GM18951 (cell line): ENCODE results near the gene F10.

Experiments
- POLR2A ChIP-seq: IDR thresholded peaks from 4 replicates; pipeline ENCODE4 v1.6.1; 2011; ENCODE audit warnings: mild to moderate bottlenecking; ENCODE audit not compliant: insufficient read length, insufficient read depth; ENCODE audit errors: extremely low read depth
- in situ Hi-C: fragments of 300-500 bp; cut with MboI; formaldehyde crosslinking; loops from one replicate; pipeline ENCODE4 v1.12.0; 2022; ENCODE audit warnings: low sequenced_read_pairs, mixed read lengths, inconsistent platforms; ENCODE audit not compliant: unreplicated experiment

The F10 gene

DNA sequence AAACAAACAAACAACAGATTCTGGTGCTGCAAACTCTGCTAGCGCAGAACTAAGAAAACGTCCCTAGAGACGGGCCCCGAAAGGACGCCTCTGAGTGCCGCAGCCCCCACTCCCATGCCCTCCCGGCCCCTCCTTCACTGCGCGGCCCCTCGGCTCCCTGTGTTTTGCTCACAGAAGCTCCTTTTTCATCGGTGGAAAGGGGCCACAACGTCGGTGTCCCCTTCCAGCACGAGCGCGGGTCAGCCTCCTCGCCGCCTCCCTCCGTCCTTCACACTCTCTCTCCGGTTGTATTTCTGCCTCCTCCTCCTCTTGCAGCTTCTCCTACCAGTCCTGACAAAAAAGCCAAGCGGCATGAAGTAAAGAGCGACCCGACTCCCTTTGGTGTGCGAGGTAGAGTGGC lies 31.8 kb upstream of the F10 start:
- in situ Hi-C loops, result no loop called here
- no peak for TF ChIP-seq POLR2A

GRCh38 chr13:113091211-113091771 lies 31.3 kb upstream of the F10 start:
- in situ Hi-C loops, result no loop called here

DNA sequence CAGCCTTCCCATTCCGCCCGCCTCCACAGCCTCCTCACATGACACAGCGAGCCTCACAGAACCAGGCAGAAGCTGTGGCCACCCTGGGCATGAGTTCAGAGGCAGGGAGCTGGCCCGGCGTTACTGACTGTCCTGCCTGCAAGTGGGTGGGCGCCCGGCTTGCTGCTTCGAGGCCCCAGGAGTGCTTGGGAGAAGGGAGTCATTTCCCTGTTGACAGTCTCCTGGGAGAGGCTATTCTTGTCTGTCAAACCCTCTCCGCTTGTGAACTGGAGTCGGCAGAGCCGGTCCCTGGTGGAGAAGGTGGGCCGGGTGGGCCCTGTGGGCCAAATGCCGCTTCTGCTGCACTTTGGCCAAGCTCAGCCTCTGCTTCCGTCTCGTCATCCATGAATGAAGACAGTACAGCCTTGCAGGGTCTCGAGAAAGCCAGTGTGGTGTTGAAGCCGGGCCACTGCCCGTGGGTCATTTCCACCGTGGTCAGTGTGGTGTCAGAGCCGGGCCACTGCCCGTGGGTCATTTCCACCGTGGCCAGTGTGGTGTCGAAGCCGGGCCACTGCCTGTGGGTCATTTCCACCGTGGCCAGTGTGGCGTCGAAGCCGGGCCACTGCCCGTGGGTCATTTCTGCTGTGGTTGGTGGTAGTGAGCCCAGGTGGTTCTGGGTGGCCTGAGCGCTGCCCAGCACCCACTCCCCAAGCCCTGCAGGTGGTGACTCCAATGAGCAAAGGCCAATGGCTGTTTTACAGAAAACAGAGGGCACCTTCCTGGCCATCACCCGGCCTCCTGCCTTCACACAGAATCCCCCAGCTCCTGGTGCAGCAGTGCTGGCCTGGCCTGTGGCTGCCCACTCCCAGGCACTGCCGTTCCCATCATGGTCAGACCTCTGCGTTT lies 30.5 kb upstream of the F10 start:
- TF ChIP-seq POLR2A, result no peak
- in situ Hi-C loops, result no loop called here

More at GRCh38 chr13:113091211-113091771, 31.3 kb upstream of the F10 start:
- TF ChIP-seq POLR2A, result no peak

GRCh38 chr13:113092776-113093579 lies 29.6 kb upstream of the F10 start:
- TF ChIP-seq POLR2A, result no peak
- in situ Hi-C loops, result no loop called here

- no peak for TF ChIP-seq POLR2A
- in situ Hi-C loops, result no loop called here
These were observed 28.8 kb upstream of the F10 start for GRCh38 chr13:113093580-113094409.

GRCh38 chr13:113094410-113094800 lies 28.2 kb upstream of the F10 start:
- in situ Hi-C loops, result no loop called here
- no peak for TF ChIP-seq POLR2A

- in situ Hi-C loops, result no loop called here
- no peak for TF ChIP-seq POLR2A
These were observed 27.2 kb upstream of the F10 start for GRCh38 chr13:113095146-113096051.

GRCh38 chr13:113096052-113096744 lies 26.4 kb upstream of the F10 start:
- TF ChIP-seq POLR2A, result no peak
- in situ Hi-C loops, result no loop called here

- in situ Hi-C loops, result no loop called here
- no peak for TF ChIP-seq POLR2A
These were observed 25.8 kb upstream of the F10 start for GRCh38 chr13:113096745-113097305.

DNA sequence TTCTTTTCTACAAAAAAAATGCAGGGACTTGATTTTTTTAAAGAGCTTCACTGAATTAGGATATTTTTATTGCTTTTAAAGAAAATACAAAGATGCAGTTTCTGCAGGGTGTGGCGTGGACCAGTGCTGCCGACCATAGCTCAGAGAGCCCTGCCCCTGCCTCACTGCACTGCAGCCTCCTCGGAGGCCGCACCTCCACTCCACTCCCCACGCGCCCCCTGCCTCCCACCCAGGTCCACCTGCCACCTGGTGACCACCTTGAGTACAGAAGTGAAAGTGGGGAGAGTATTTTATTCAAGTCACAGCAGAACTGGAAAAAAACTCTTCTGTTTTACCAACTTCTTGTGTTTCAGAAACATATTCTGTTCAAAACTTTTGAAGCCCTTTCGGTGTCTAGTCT lies 24.9 kb upstream of the F10 start:
- in situ Hi-C loops, result no loop called here
- TF ChIP-seq POLR2A, result no peak

DNA sequence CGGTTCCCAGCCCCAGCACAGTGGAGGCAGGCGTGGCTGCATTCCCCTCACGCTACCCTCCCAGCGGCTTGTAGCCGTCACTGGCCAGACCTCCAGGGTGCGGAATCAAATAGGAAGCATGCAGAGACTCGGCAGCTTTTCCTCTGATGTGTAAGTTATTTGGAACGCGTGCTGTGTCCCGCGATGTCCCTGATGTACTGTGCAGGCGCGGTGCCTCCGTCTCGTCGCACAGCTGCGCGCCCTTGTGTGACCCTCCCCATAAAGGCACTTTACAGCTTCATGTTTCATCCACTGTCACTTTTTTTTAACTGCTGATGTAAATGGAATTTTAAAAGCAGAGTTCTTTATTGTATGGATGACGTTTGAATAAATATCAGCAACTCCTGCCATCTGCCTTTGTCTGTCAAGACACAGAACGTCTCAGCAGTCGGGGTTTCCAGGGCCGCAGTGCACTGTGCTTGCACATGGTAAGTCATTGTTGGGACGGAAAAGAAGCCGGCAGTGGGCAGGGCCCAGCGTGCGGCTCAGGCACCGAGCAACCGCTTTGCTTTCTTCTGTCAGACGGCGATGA lies 24.4 kb upstream of the F10 start:
- TF ChIP-seq POLR2A, result no peak
- in situ Hi-C loops, result no loop called here
